HEK293T (cell line): ENCODE results near the gene SQOR.

Source experiments
- CTCF ChIA-PET: fragments of 350-600 bp; formaldehyde crosslinking; extraction: SDS; loops from one replicate; lab custom pipeline; 2021; ENCODE audit warnings: antibody characterized with exemption, inconsistent platforms; lab: Yijun Ruan, JAX
- POLR2A ChIA-PET: fragments of 350-600 bp; formaldehyde crosslinking; extraction: SDS; loops from one replicate; lab custom pipeline; 2020; ENCODE audit warnings: antibody characterized with exemption, inconsistent platforms; lab: Yijun Ruan, JAX
- DNase-seq: peaks from one replicate; pipeline ENCODE4 v3.0.0; 2012; ENCODE audit warnings: mixed read lengths; ENCODE audit errors: extremely low spot score
- ARNT ChIP-seq: fragments of 450-650 bp; IDR thresholded peaks from 2 replicates; pipeline ENCODE4 v1.6.1; 2017; ENCODE audit warnings: mild to moderate bottlenecking
- BHLHE40 ChIP-seq: fragments of 450-650 bp; IDR thresholded peaks from 2 replicates; pipeline ENCODE4 v1.6.1; 2016; ENCODE audit warnings: mild to moderate bottlenecking, moderate library complexity, borderline replicate concordance
- CTBP1 ChIP-seq: fragments of 450-650 bp; IDR thresholded peaks from 2 replicates; pipeline ENCODE4 v1.6.1; 2016; ENCODE audit warnings: borderline replicate concordance
- ELF4 ChIP-seq: fragments of 450-650 bp; IDR thresholded peaks from 2 replicates; pipeline ENCODE4 v1.6.1; 2017; ENCODE audit warnings: antibody characterized with exemption
- FOXA1 ChIP-seq: fragments of 450-650 bp; IDR thresholded peaks from 2 replicates; pipeline ENCODE4 v1.6.1; 2016; ENCODE audit warnings: mild to moderate bottlenecking
- FOXK2 ChIP-seq: fragments of 450-650 bp; IDR thresholded peaks from 2 replicates; pipeline ENCODE4 v1.6.1; 2016; ENCODE audit warnings: mild to moderate bottlenecking
- FOXM1 ChIP-seq: fragments of 450-650 bp; IDR thresholded peaks from 2 replicates; pipeline ENCODE4 v1.6.1; 2017; ENCODE audit warnings: mild to moderate bottlenecking, borderline replicate concordance
- HDGF ChIP-seq: fragments of 450-650 bp; IDR thresholded peaks from 2 replicates; pipeline ENCODE4 v1.6.1; 2017; ENCODE audit warnings: antibody characterized with exemption, borderline replicate concordance
- L3MBTL2 ChIP-seq: fragments of 450-650 bp; conservative IDR thresholded peaks from 2 replicates; pipeline ENCODE4 v1.6.1; 2016; ENCODE audit warnings: mild to moderate bottlenecking
- LEF1 ChIP-seq: fragments of 450-650 bp; IDR thresholded peaks from 2 replicates; pipeline ENCODE4 v1.6.1; 2017; ENCODE audit warnings: mild to moderate bottlenecking, borderline replicate concordance
- NFRKB ChIP-seq: fragments of 450-650 bp; IDR thresholded peaks from 2 replicates; pipeline ENCODE4 v1.6.1; 2016; ENCODE audit warnings: mild to moderate bottlenecking, moderate library complexity
- PKNOX1 ChIP-seq: fragments of 450-650 bp; IDR thresholded peaks from 2 replicates; pipeline ENCODE4 v1.6.1; 2016
- SP1 ChIP-seq: fragments of 450-650 bp; IDR thresholded peaks from 2 replicates; pipeline ENCODE4 v1.6.1; 2017
- SUZ12 ChIP-seq: fragments of 450-650 bp; IDR thresholded peaks from 2 replicates; pipeline ENCODE4 v1.6.1; 2016; ENCODE audit warnings: mild to moderate bottlenecking
- TARDBP ChIP-seq: fragments of 450-650 bp; IDR thresholded peaks from 2 replicates; pipeline ENCODE4 v1.6.1; 2016
- ZNF384 ChIP-seq: fragments of 450-650 bp; IDR thresholded peaks from 2 replicates; pipeline ENCODE4 v1.6.1; 2016

The SQOR gene

GRCh38 chr15:45650889-45651525 lies 16.2 kb downstream of the SQOR start:
- no peak for DNase-seq
- TF ChIP-seq ZNF384: no peak
- TF ChIP-seq ARNT: no peak
- no peak for TF ChIP-seq FOXA1
- TF ChIP-seq HDGF: no peak
- TF ChIP-seq FOXK2: no peak
- TF ChIP-seq SUZ12: no peak
- TF ChIP-seq TARDBP: no peak
- TF ChIP-seq FOXM1: no peak
- TF ChIP-seq PKNOX1: no peak
- no peak for TF ChIP-seq L3MBTL2
- ChIA-PET CTCF (no interaction called here), POLR2A (no interaction called here)

- DNase-seq: no peak
- ChIA-PET CTCF (no interaction called here), POLR2A (no interaction called here)
- TF ChIP-seq HDGF (no peak), PKNOX1 (no peak), FOXM1 (no peak), SUZ12 (no peak), TARDBP (no peak), NFRKB (no peak)
Measured at GRCh38 chr15:45653702-45654424, 19.0 kb downstream of the SQOR start.

DNA sequence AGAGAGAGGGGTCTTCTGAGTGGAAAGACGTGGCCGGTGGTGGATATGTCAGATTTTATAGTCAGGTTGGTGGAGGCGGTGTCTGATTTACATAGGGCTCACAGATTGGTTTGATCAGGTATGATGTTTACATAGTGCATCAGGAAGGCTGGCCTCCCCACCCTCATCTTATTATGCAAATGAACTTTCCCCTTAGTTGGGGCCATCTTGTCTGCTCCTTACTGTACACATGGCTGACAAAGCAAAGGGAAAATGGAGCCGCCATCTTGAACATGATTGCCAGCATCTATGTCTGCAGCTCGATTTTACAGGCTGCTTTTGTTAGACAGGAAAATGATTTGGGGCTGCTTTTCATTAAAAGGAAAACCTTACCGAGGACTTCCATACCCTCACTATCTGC lies 19.9 kb downstream of the SQOR start:
- TF ChIP-seq SUZ12 (no peak), SP1 (no peak), FOXA1 (no peak), PKNOX1 (no peak), ZNF384 (no peak), L3MBTL2 (no peak), TARDBP (no peak), ELF4 (no peak), ARNT (no peak), FOXM1 (no peak), BHLHE40 (no peak), FOXK2 (no peak), NFRKB (no peak), CTBP1 (no peak), LEF1 (no peak), HDGF (no peak)
- CTCF ChIA-PET: no interaction called here
- POLR2A ChIA-PET: interaction anchor here (0.6 kb wide), 1 partner anchor 9 kb away, joined by 3 read pairs; no protein-coding TSS in a partner anchor
- DNase-seq: no peak

DNA sequence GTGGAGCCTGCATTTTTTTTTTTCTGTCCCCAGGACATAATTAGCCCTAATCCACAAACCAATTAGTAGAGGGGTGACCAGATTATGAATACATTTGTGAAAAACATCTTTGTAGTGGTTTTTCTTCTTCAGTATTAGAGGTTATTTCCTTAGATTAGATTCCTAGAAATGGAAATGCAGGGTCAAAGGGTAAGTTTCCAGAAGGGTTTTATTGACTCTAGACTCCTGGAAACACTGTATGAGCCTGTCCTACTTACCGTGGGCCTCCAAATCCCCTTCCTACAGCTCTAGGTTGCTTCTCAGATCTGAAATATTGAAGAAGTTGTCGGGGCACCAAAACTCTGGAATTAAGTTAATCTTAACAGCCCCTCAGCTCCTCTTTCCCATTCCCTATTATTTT lies 22.4 kb downstream of the SQOR start:
- no peak for TF ChIP-seq CTBP1
- no peak for TF ChIP-seq L3MBTL2
- TF ChIP-seq FOXM1: no peak
- CTCF ChIA-PET: interaction anchor here (1.3 kb wide), 1 partner anchor 49 kb away, joined by 3 read pairs; no protein-coding TSS in a partner anchor
- POLR2A ChIA-PET: no interaction called here
- DNase-seq: no peak

- TF ChIP-seq BHLHE40 (no peak), SP1 (no peak), TARDBP (no peak), NFRKB (no peak), L3MBTL2 (no peak), FOXM1 (no peak)
- ChIA-PET POLR2A (no interaction called here), CTCF (interaction anchor here (1.3 kb wide), 1 partner anchor 48 kb away, joined by 3 read pairs; no protein-coding TSS in a partner anchor)
- no peak for DNase-seq
Measured at GRCh38 chr15:45657764-45658545, 23.1 kb downstream of the SQOR start.

DNA sequence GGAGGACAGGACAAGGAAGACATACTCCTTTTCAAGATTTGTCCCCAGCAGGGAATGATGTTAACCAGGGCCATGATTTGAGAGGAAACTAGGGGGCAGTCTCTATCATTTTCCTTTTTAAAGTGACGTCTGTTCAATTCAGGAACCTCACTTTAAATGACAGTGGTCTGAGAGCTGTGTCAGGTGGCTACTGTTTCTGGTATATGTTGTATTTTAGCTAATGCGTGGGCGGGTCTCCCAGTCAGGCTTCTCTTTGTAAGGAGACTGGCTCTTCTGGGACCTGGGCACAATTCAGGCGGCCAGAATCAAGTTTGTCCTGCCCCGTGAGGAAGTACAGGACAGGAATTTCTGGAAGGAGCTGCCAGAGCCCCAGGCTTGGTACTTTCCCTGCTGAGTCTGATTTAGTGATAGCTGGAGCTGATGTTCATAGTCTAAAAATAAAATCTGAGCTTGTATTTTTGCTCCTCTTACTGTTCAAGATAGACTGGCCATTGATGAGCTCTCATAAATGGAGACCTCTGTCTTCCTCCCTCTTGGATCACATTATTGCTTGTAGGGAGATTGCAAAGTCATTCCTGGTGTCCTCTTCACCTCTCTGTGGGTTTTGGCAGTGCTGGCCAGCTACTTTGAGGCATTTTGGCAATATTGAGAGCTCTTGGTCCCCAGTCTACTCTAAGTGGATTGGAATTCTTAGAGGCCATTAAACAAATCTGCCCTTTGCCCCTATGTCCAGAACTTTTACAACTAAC lies 25.6 kb downstream of the SQOR start:
- TF ChIP-seq L3MBTL2: no peak
- no peak for TF ChIP-seq ARNT
- TF ChIP-seq PKNOX1: no peak
- no peak for TF ChIP-seq HDGF
- TF ChIP-seq FOXM1: no peak
- TF ChIP-seq FOXA1: no peak
- no peak for TF ChIP-seq FOXK2
- no peak for TF ChIP-seq ELF4
- no peak for TF ChIP-seq NFRKB
- no peak for TF ChIP-seq TARDBP
- TF ChIP-seq SUZ12: no peak
- TF ChIP-seq BHLHE40: no peak
- no peak for TF ChIP-seq LEF1
- TF ChIP-seq SP1: no peak
- no peak for TF ChIP-seq ZNF384
- no peak for TF ChIP-seq CTBP1
- CTCF ChIA-PET: interaction anchor here (0.6 to 1.0 kb wide), 2 partner anchors 42 to 274 kb away, joined by 3 to 4 read pairs; no protein-coding TSS in a partner anchor
- DNase-seq: no peak
- POLR2A ChIA-PET: no interaction called here
